T-helper 17 cell (primary cell): ENCODE measurements around the gene NEUROD4. TPM values are rescaled to one million over a fixed set of nuclear protein-coding genes. Genes with fewer than 3 reads are reported as not detected.

Source experiments
- ATAC-seq: fragments of 150-1000 bp; cut with Tn5 transposase; 2 replicates; pipeline ENCODE4 v1.10.0; 2021; ENCODE audit warnings: mild to moderate bottlenecking, moderate library complexity
- DNase-seq, 3 donors: peaks; one replicate each; pipeline versions ENCODE4 v3.0.0 to v3.0.0-alpha.2; 2020 to 2021
- H3K9me3 ChIP-seq: one replicate; pipeline ENCODE4 v1.7.0; 2013; ENCODE audit warnings: low read length, mild to moderate bottlenecking; ENCODE audit not compliant: control insufficient read depth, poor library complexity, severe bottlenecking
- H3K27ac Mint-ChIP-seq: one replicate; pipeline ENCODE4 v1.8.0; 2022; ENCODE audit warnings: mild to moderate bottlenecking, moderate library complexity, mixed read lengths
- H3K27me3 Mint-ChIP-seq: one replicate; pipeline ENCODE4 v1.8.0; 2022; ENCODE audit warnings: mixed read lengths
- H3K36me3 Mint-ChIP-seq: one replicate; pipeline ENCODE4 v1.8.0; 2022; ENCODE audit warnings: low read depth, mixed read lengths
- H3K4me1 Mint-ChIP-seq: one replicate; pipeline ENCODE4 v1.8.0; 2022; ENCODE audit warnings: mild to moderate bottlenecking, mixed read lengths
- H3K4me3 Mint-ChIP-seq: one replicate; pipeline ENCODE4 v1.8.0; 2022; ENCODE audit warnings: mild to moderate bottlenecking, moderate library complexity, mixed read lengths
- total RNA-seq, 4 donors: library from RNA in 2 of 4; stranded (reverse) in 2 of 4; gene quantifications; one replicate each; pipeline ENCODE4 v1.2.3 and lab custom pipeline; 2022 to 2026

The NEUROD4 gene
- total RNA-seq, 2 donors from 2014 or later, result not detected

- ATAC-seq (no peak), DNase-seq (no peak)
- no peaks in the 10 kb centered on the region for H3K9me3 ChIP-seq
- Mint-ChIP-seq H3K27ac (peak overlapping the region; percentile 100), H3K27me3 (no peaks in the 10 kb centered on the region), H3K4me1 (peaks cover 68% of the 10 kb centered on the region), H3K4me3 (no peak overlapping the region), H3K36me3 (peaks cover 8% of the 10 kb centered on the region)
These were observed 32.1 kb upstream of the NEUROD4 start for GRCh38 chr12:54987611-54988231.

- Mint-ChIP-seq H3K4me1 (peaks cover 64% of the 10 kb centered on the region), H3K27me3 (no peaks in the 10 kb centered on the region), H3K36me3 (peaks cover 4% of the 10 kb centered on the region), H3K4me3 (peak overlapping the region; percentile 39), H3K27ac (peak overlapping the region; percentile 100)
- no peaks in the 10 kb centered on the region for H3K9me3 ChIP-seq
- ATAC-seq (no peak), DNase-seq (no peak)
These were observed 31.2 kb upstream of the NEUROD4 start for GRCh38 chr12:54988402-54989054.

GRCh38 chr12:54989829-54990228, 29.9 kb upstream of the NEUROD4 start:
- H3K4me3 Mint-ChIP-seq, result peak overlapping the region; percentile 99
- ATAC-seq, result no peak
- DNase-seq, result no peak
- H3K9me3 ChIP-seq, result no peaks in the 10 kb centered on the region
- H3K36me3 Mint-ChIP-seq, result peaks cover 3% of the 10 kb centered on the region
- peaks cover 52% of the 10 kb centered on the region for H3K4me1 Mint-ChIP-seq
- peak overlapping the region; percentile 100 for H3K27ac Mint-ChIP-seq
- no peaks in the 10 kb centered on the region for H3K27me3 Mint-ChIP-seq

GRCh38 chr12:54991161-54991990, 28.4 kb upstream of the NEUROD4 start:
- ATAC-seq, result peak; percentile 36
- Mint-ChIP-seq H3K27me3 (peaks cover 7% of the 10 kb centered on the region), H3K27ac (peak overlapping the region; percentile 100), H3K4me3 (peak overlapping the region; percentile 99), H3K4me1 (peaks cover 42% of the 10 kb centered on the region), H3K36me3 (peaks cover 3% of the 10 kb centered on the region)
- H3K9me3 ChIP-seq, result no peaks in the 10 kb centered on the region
- no peak for DNase-seq

GRCh38 chr12:54991991-54992375, 27.8 kb upstream of the NEUROD4 start:
- no peak for DNase-seq
- H3K4me1 Mint-ChIP-seq, result peaks cover 44% of the 10 kb centered on the region
- H3K4me3 Mint-ChIP-seq, result peak overlapping the region; percentile 99
- H3K27ac Mint-ChIP-seq, result peak overlapping the region; percentile 100
- H3K9me3 ChIP-seq, result no peaks in the 10 kb centered on the region
- H3K36me3 Mint-ChIP-seq, result peaks cover 3% of the 10 kb centered on the region
- no peak for ATAC-seq
- peaks cover 13% of the 10 kb centered on the region for H3K27me3 Mint-ChIP-seq

- Mint-ChIP-seq H3K4me3 (no peak overlapping the region), H3K27me3 (peaks cover 20% of the 10 kb centered on the region), H3K36me3 (peaks cover 3% of the 10 kb centered on the region), H3K27ac (no peak overlapping the region), H3K4me1 (peaks cover 41% of the 10 kb centered on the region)
- DNase-seq (peak; percentile 14 to 39 (median 31)), ATAC-seq (peak; percentile 85)
- no peaks in the 10 kb centered on the region for H3K9me3 ChIP-seq
These were observed 26.5 kb upstream of the NEUROD4 start for GRCh38 chr12:54993181-54993835.

GRCh38 chr12:54996205-54996604, 23.6 kb upstream of the NEUROD4 start:
- peaks cover 20% of the 10 kb centered on the region for H3K4me1 Mint-ChIP-seq
- no peak overlapping the region for H3K27ac Mint-ChIP-seq
- H3K4me3 Mint-ChIP-seq, result no peak overlapping the region
- DNase-seq, result no peak
- peaks cover 20% of the 10 kb centered on the region for H3K27me3 Mint-ChIP-seq
- peaks cover under 1% of the 10 kb centered on the region for H3K36me3 Mint-ChIP-seq
- ATAC-seq, result no peak
- H3K9me3 ChIP-seq, result no peaks in the 10 kb centered on the region

GRCh38 chr12:54997929-54998522, 21.7 kb upstream of the NEUROD4 start:
- no peaks in the 10 kb centered on the region for H3K36me3 Mint-ChIP-seq
- no peak for DNase-seq
- no peak for ATAC-seq
- H3K27me3 Mint-ChIP-seq, result peaks cover 20% of the 10 kb centered on the region
- H3K4me1 Mint-ChIP-seq, result peaks cover 17% of the 10 kb centered on the region
- H3K27ac Mint-ChIP-seq, result no peak overlapping the region
- no peaks in the 10 kb centered on the region for H3K9me3 ChIP-seq
- no peak overlapping the region for H3K4me3 Mint-ChIP-seq

- peaks cover 14% of the 10 kb centered on the region for H3K4me1 Mint-ChIP-seq
- ATAC-seq, result no peak
- H3K9me3 ChIP-seq, result no peaks in the 10 kb centered on the region
- no peaks in the 10 kb centered on the region for H3K36me3 Mint-ChIP-seq
- H3K27me3 Mint-ChIP-seq, result peaks cover 20% of the 10 kb centered on the region
- DNase-seq, result no peak
- no peak overlapping the region for H3K27ac Mint-ChIP-seq
- H3K4me3 Mint-ChIP-seq, result no peak overlapping the region
These were observed 20.7 kb upstream of the NEUROD4 start for GRCh38 chr12:54998958-54999510.

- ATAC-seq, result no peak
- no peak for DNase-seq
- Mint-ChIP-seq H3K36me3 (peaks cover 4% of the 10 kb centered on the region), H3K4me1 (peaks cover 10% of the 10 kb centered on the region), H3K27me3 (peaks cover 14% of the 10 kb centered on the region), H3K4me3 (no peak overlapping the region), H3K27ac (no peak overlapping the region)
- H3K9me3 ChIP-seq, result no peaks in the 10 kb centered on the region
These were observed 18.4 kb upstream of the NEUROD4 start for GRCh38 chr12:55001198-55001868.

- no peak for DNase-seq
- Mint-ChIP-seq H3K4me3 (no peak overlapping the region), H3K36me3 (peaks cover 4% of the 10 kb centered on the region), H3K27me3 (peaks cover 4% of the 10 kb centered on the region), H3K27ac (no peak overlapping the region), H3K4me1 (peaks cover 6% of the 10 kb centered on the region)
- ATAC-seq, result no peak
- peaks cover 2% of the 10 kb centered on the region for H3K9me3 ChIP-seq
These were observed 17.4 kb upstream of the NEUROD4 start for GRCh38 chr12:55002355-55002754.

- Mint-ChIP-seq H3K27me3 (peaks cover 15% of the 10 kb centered on the region), H3K27ac (no peak overlapping the region), H3K4me3 (no peak overlapping the region), H3K36me3 (peaks cover 7% of the 10 kb centered on the region), H3K4me1 (no peaks in the 10 kb centered on the region)
- H3K9me3 ChIP-seq, result peaks cover 2% of the 10 kb centered on the region
- ATAC-seq (no peak), DNase-seq (no peak)
These were observed 10.7 kb upstream of the NEUROD4 start for GRCh38 chr12:55008944-55009585.
